ENCODE data around the gene FBXO31. TPM values are rescaled to one million over a fixed set of nuclear protein-coding genes. Genes with fewer than 3 reads are reported as not detected.
A peak's percentile ranks its signal among the peaks of the same experiment; 100 is the strongest.
"Not testable (repeated sequence)": the region's sequence is repeated elsewhere in the genome, so short reads cannot be mapped to it uniquely, and the experiment has no call there.

The FBXO31 gene
- total RNA-seq, 2 donors from 2014 or later = 30.5 to 36.9 TPM

- Mint-ChIP-seq H3K36me3 (peaks cover 11% of the 10 kb centered on the region), H3K27ac (no peak overlapping the region), H3K4me1 (ENCODE audit: low read depth in 2 of 2) (peaks cover 0 to 7% of the 10 kb centered on the region in 2 donors), H3K9me3 (no peaks in the 10 kb centered on the region), H3K27me3 (no peaks in the 10 kb centered on the region), H3K4me3 (no peak overlapping the region)
- no peak for ATAC-seq
- DNase-seq (ENCODE audit: low spot score) = no peak
These were observed 21.4 kb upstream of the FBXO31 start for GRCh38 chr16:87404764-87405625.

GRCh38 chr16:87395181-87395842 lies 11.7 kb upstream of the FBXO31 start:
- no peaks in the 10 kb centered on the region for H3K27me3 Mint-ChIP-seq
- no peak for ATAC-seq
- peak overlapping the region in 1 of 2 donors; percentile 76 for H3K27ac Mint-ChIP-seq
- no peaks in the 10 kb centered on the region for H3K9me3 Mint-ChIP-seq
- peaks cover 6% of the 10 kb centered on the region for H3K36me3 Mint-ChIP-seq
- H3K4me1 Mint-ChIP-seq (ENCODE audit: low read depth in 2 of 2) = peaks cover 29 to 33% of the 10 kb centered on the region in 2 donors
- DNase-seq (ENCODE audit: low spot score) = no peak
- peak overlapping the region; percentile 34 for H3K4me3 Mint-ChIP-seq

- no peaks in the 10 kb centered on the region for H3K27me3 Mint-ChIP-seq
- H3K4me1 Mint-ChIP-seq (ENCODE audit: low read depth in 2 of 2) = peaks cover 37 to 40% of the 10 kb centered on the region in 2 donors
These were observed 10.1 kb upstream of the FBXO31 start for GRCh38 chr16:87393680-87394055.

GRCh38 chr16:87392821-87393679 lies 9.5 kb upstream of the FBXO31 start:
- no peak for DNase-seq (ENCODE audit: low spot score)
- H3K27ac Mint-ChIP-seq = peak overlapping the region; percentile 80 to 88
- no peaks in the 10 kb centered on the region for H3K27me3 Mint-ChIP-seq
- no peaks in the 10 kb centered on the region for H3K9me3 Mint-ChIP-seq
- H3K36me3 Mint-ChIP-seq = peaks cover 6% of the 10 kb centered on the region
- H3K4me3 Mint-ChIP-seq = peak overlapping the region; percentile 96
- no peak for ATAC-seq
- H3K4me1 Mint-ChIP-seq (ENCODE audit: low read depth in 2 of 2) = peaks cover 43 to 46% of the 10 kb centered on the region in 2 donors

More at GRCh38 chr16:87393680-87394055, 10.1 kb upstream of the FBXO31 start:
- no peak for DNase-seq (ENCODE audit: low spot score)
- H3K36me3 Mint-ChIP-seq = peaks cover 6% of the 10 kb centered on the region
- H3K4me3 Mint-ChIP-seq = peak overlapping the region; percentile 96
- no peak for ATAC-seq
- H3K27ac Mint-ChIP-seq = peak overlapping the region; percentile 80 to 88
- H3K9me3 Mint-ChIP-seq = no peaks in the 10 kb centered on the region

GRCh38 chr16:87391950-87392820 lies 8.6 kb upstream of the FBXO31 start, which contains the start of gene MAP1LC3B:
MAP1LC3B (plus strand) TSS chr16:87392336; CDS start chr16:87392428, 92 bp downstream.
- Mint-ChIP-seq H3K4me1 (ENCODE audit: low read depth in 2 of 2) (peaks cover 52 to 55% of the 10 kb centered on the region in 2 donors), H3K4me3 (peak within 1 kb of the TSS; percentile 96), H3K9me3 (no peaks in the 10 kb centered on the region), H3K36me3 (peaks cover 6% of the 10 kb centered on the region), H3K27me3 (no peaks in the 10 kb centered on the region), H3K27ac (peak within 1 kb of the TSS; percentile 90 to 98)
- ATAC-seq (peak; percentile 87 to 90), DNase-seq (ENCODE audit: low spot score) (peak; percentile 98)

- H3K4me1 Mint-ChIP-seq (ENCODE audit: low read depth in 2 of 2) = peaks cover 57 to 62% of the 10 kb centered on the region in 2 donors
- DNase-seq (ENCODE audit: low spot score) (peak; percentile 86), ATAC-seq (peak; percentile 29 to 43)
- H3K36me3 Mint-ChIP-seq = peaks cover 6% of the 10 kb centered on the region
- peak overlapping the region; percentile 85 for H3K4me3 Mint-ChIP-seq
- no peaks in the 10 kb centered on the region for H3K27me3 Mint-ChIP-seq
- peak overlapping the region; percentile 90 to 98 for H3K27ac Mint-ChIP-seq
- no peaks in the 10 kb centered on the region for H3K9me3 Mint-ChIP-seq
These were observed 7.9 kb upstream of the FBXO31 start for GRCh38 chr16:87391324-87391949.

GRCh38 chr16:87390641-87391323 lies 7.2 kb upstream of the FBXO31 start:
- Mint-ChIP-seq H3K36me3 (peaks cover 6% of the 10 kb centered on the region), H3K4me1 (ENCODE audit: low read depth in 2 of 2) (peaks cover 59 to 66% of the 10 kb centered on the region in 2 donors)

GRCh38 chr16:87389914-87390313 lies 6.3 kb upstream of the FBXO31 start:
- peak overlapping the region; percentile 40 for H3K4me3 Mint-ChIP-seq
- H3K27ac Mint-ChIP-seq = peak overlapping the region; percentile 83 to 98
- not testable (repeated sequence) for H3K9me3 Mint-ChIP-seq; H3K36me3 Mint-ChIP-seq; ATAC-seq; H3K27me3 Mint-ChIP-seq; DNase-seq (ENCODE audit: low spot score)
- H3K4me1 Mint-ChIP-seq (ENCODE audit: low read depth in 2 of 2) = peaks cover 53 to 65% of the 10 kb centered on the region in 2 donors

More at GRCh38 chr16:87390641-87391323, 7.2 kb upstream of the FBXO31 start:
- ATAC-seq (no peak), DNase-seq (ENCODE audit: low spot score) (no peak)
- Mint-ChIP-seq H3K4me3 (peak overlapping the region; percentile 85), H3K9me3 (no peaks in the 10 kb centered on the region), H3K27ac (peak overlapping the region; percentile 90 to 98), H3K27me3 (no peaks in the 10 kb centered on the region)

- H3K4me1 Mint-ChIP-seq (ENCODE audit: low read depth in 2 of 2) = peaks cover 49 to 58% of the 10 kb centered on the region in 2 donors
- peak overlapping the region; percentile 40 for H3K4me3 Mint-ChIP-seq
- peak overlapping the region; percentile 83 to 98 for H3K27ac Mint-ChIP-seq
These were observed 5.7 kb upstream of the FBXO31 start for GRCh38 chr16:87389245-87389644.

GRCh38 chr16:87388818-87389134 lies 5.2 kb upstream of the FBXO31 start:
- H3K27ac Mint-ChIP-seq = peak overlapping the region; percentile 83 to 98
- DNase-seq (ENCODE audit: low spot score) (no peak), ATAC-seq (no peak)
- no peaks in the 10 kb centered on the region for H3K9me3 Mint-ChIP-seq
- H3K4me1 Mint-ChIP-seq (ENCODE audit: low read depth in 2 of 2) = peaks cover 47 to 58% of the 10 kb centered on the region in 2 donors
- peaks cover 6% of the 10 kb centered on the region for H3K36me3 Mint-ChIP-seq
- no peaks in the 10 kb centered on the region for H3K27me3 Mint-ChIP-seq
- H3K4me3 Mint-ChIP-seq = peak overlapping the region; percentile 62

More at GRCh38 chr16:87389245-87389644, 5.7 kb upstream of the FBXO31 start:
- Mint-ChIP-seq H3K36me3 (peaks cover 6% of the 10 kb centered on the region), H3K9me3 (no peaks in the 10 kb centered on the region), H3K27me3 (no peaks in the 10 kb centered on the region)
- DNase-seq (ENCODE audit: low spot score) (no peak), ATAC-seq (no peak)

GRCh38 chr16:87387942-87388817 lies 4.6 kb upstream of the FBXO31 start:
- peaks cover 1% of the 10 kb centered on the region for H3K36me3 Mint-ChIP-seq
- peak overlapping the region; percentile 83 to 98 for H3K27ac Mint-ChIP-seq
- peaks cover 43 to 53% of the 10 kb centered on the region in 2 donors for H3K4me1 Mint-ChIP-seq (ENCODE audit: low read depth in 2 of 2)

More at GRCh38 chr16:87387942-87388817, 4.6 kb upstream of the FBXO31 start:
- no peaks in the 10 kb centered on the region for H3K9me3 Mint-ChIP-seq
- peak overlapping the region; percentile 62 for H3K4me3 Mint-ChIP-seq
- DNase-seq (ENCODE audit: low spot score) (peak; percentile 93), ATAC-seq (peak; percentile 73 to 81)
- no peaks in the 10 kb centered on the region for H3K27me3 Mint-ChIP-seq

Measured in natural killer cell treated with Interleukin-12 subunit alpha and Interleukin-12 subunit beta and Interleukin-15 and Interleukin-18, amount 100 ng/mL, for 72 hours (primary cell).